SK-N-SH (cell line): Measurements from ENCODE around the gene GLIS1. TPM values are rescaled to one million over a fixed set of nuclear protein-coding genes. Genes with fewer than 3 reads are reported as not detected.
"Not testable (repeated sequence)": the region's sequence is repeated elsewhere in the genome, so short reads cannot be mapped to it uniquely, and the experiment has no call there.

Experiments used
- CTCF ChIA-PET: fragments of 300-600, 350-600 bp; formaldehyde crosslinking; extraction: SDS; loops from one replicate; lab custom pipeline; 2021; lab: Yijun Ruan, JAX
- POLR2A ChIA-PET: fragments of 350-600 bp; sonication (Branson Sonifier 250); formaldehyde crosslinking; extraction: SDS; loops from one replicate; lab custom pipeline; 2020; ENCODE audit warnings: antibody characterized with exemption, inconsistent platforms; lab: Yijun Ruan, JAX
- DNase-seq: peaks from one replicate; pipeline ENCODE4 v3.0.0; 2012
- H2AFZ ChIP-seq: fragments of 200-600 bp; sonication (generic); 2 replicates; pipeline ENCODE4 v1.8.1; 2016; ENCODE audit warnings: antibody characterized with exemption, mild to moderate bottlenecking, low read depth
- H3F3A ChIP-seq: fragments of 200-600 bp; sonication (generic); replicated peaks from 2 replicates; pipeline ENCODE3; 2016; ENCODE audit warnings: antibody characterized with exemption, mild to moderate bottlenecking; ENCODE audit not compliant: insufficient read depth
- H3K27ac ChIP-seq, 2 experiments: fragments of 200-500 bp in 1 of 2; fragments of 200-600 bp in 1 of 2; sonication (Bioruptor generic) in 1 of 2; sonication (generic), shearing (Covaris generic) in 1 of 2; 2 replicates each; pipeline versions ENCODE4 v1.5.1 to v1.6.1; 2014 to 2016; ENCODE audit warnings: low read depth in 2 of 2, inconsistent platforms in 1 of 2, low read length in 1 of 2, mild to moderate bottlenecking in 1 of 2, mixed read lengths in 1 of 2
- H3K27me3 ChIP-seq: fragments of 200-600 bp; sonication (generic), shearing (Covaris generic); 2 replicates; pipeline ENCODE4 v1.6.1; 2016; ENCODE audit warnings: mixed run types; ENCODE audit not compliant: insufficient read depth
- H3K36me3 ChIP-seq, 2 experiments: fragments of 200-500 bp in 1 of 2; fragments of 200-600 bp in 1 of 2; sonication (Bioruptor generic) in 1 of 2; sonication (generic) in 1 of 2; replicated peaks in 1 of 2; 2 replicates each; pipeline versions ENCODE3 to v1.5.1; 2014 to 2016; ENCODE audit warnings: low read length in 1 of 2, mild to moderate bottlenecking in 1 of 2; ENCODE audit not compliant: insufficient read depth in 2 of 2, control insufficient read depth in 1 of 2
- H3K4me1 ChIP-seq, 2 experiments: fragments of 200-500 bp in 1 of 2; fragments of 200-600 bp in 1 of 2; sonication (Bioruptor generic) in 1 of 2; sonication (generic), shearing (Covaris generic) in 1 of 2; 2 replicates each; pipeline versions ENCODE4 v1.5.1 to v1.6.1; 2014 to 2016; ENCODE audit warnings: low read depth in 1 of 2, low read length in 1 of 2, mixed run types in 1 of 2; ENCODE audit not compliant: insufficient read depth in 2 of 2, control insufficient read depth in 1 of 2
- H3K4me2 ChIP-seq: fragments of 200-600 bp; sonication (generic), shearing (Covaris generic); 2 replicates; pipeline ENCODE4 v1.6.1; 2017; ENCODE audit warnings: mixed run types
- H3K4me3 ChIP-seq, 2 experiments: fragments of 200-500 bp in 1 of 2; fragments of 200-600 bp in 1 of 2; sonication (Bioruptor generic) in 1 of 2; sonication (generic), shearing (Covaris generic) in 1 of 2; 2 replicates each; pipeline versions ENCODE4 v1.5.1 to v1.8.1; 2014 to 2016; ENCODE audit warnings: low read depth in 2 of 2, inconsistent platforms in 1 of 2, low read length in 1 of 2, mild to moderate bottlenecking in 1 of 2, mixed read lengths in 1 of 2, moderate library complexity in 1 of 2
- H3K79me2 ChIP-seq: fragments of 200-600 bp; sonication (generic); 2 replicates; pipeline ENCODE4 v1.8.1; 2017; ENCODE audit warnings: mild to moderate bottlenecking; ENCODE audit not compliant: insufficient read depth
- H3K9ac ChIP-seq: fragments of 200-600 bp; sonication (generic); 2 replicates; pipeline ENCODE4 v1.6.1; 2017; ENCODE audit warnings: mixed run types
- H3K9me2 ChIP-seq: fragments of 200-600 bp; sonication (generic); 2 replicates; pipeline ENCODE4 v1.6.1; 2017; ENCODE audit warnings: mixed run types
- H3K9me3 ChIP-seq: fragments of 200-600 bp; sonication (generic); 2 replicates; pipeline ENCODE4 v1.6.1; 2017; ENCODE audit warnings: mixed run types, mild to moderate bottlenecking, moderate library complexity
- H4K20me1 ChIP-seq: fragments of 200-600 bp; sonication (generic); 2 replicates; pipeline ENCODE4 v1.6.1; 2017; ENCODE audit warnings: mild to moderate bottlenecking, mixed run types; ENCODE audit not compliant: insufficient read depth
- CHD2 ChIP-seq: fragments of 150-350 bp; IDR thresholded peaks from 2 replicates; pipeline ENCODE4 v1.6.1; 2018; ENCODE audit warnings: low read length; ENCODE audit not compliant: partially characterized antibody
- EP300 ChIP-seq, 2 experiments: IDR thresholded peaks; 2 replicates each; pipeline versions ENCODE4 v1.4.0 to v1.6.1; 2012; ENCODE audit warnings: borderline replicate concordance in 1 of 2, low read depth in 1 of 2, low read length in 1 of 2
- EZH2phosphoT487 ChIP-seq: fragments of 200-600 bp; sonication (generic); IDR thresholded peaks from 2 replicates; pipeline ENCODE4 v1.6.1; 2017; ENCODE audit warnings: low read depth, mixed run types, mild to moderate bottlenecking, antibody characterized with exemption, moderate library complexity, borderline replicate concordance
- FOSL2 ChIP-seq: IDR thresholded peaks from 2 replicates; pipeline ENCODE4 v1.4.0; 2012; ENCODE audit warnings: low read depth, mild to moderate bottlenecking, moderate library complexity, borderline replicate concordance
- FOXJ3 ChIP-seq: sonication (generic); formaldehyde crosslinking; IDR thresholded peaks from 2 replicates; pipeline ENCODE4 v1.5.1; 2020; ENCODE audit warnings: mild to moderate bottlenecking, missing genetic modification reagents
- GABPA ChIP-seq: IDR thresholded peaks from 2 replicates; pipeline ENCODE4 v1.4.0; 2012; ENCODE audit warnings: low read depth, mild to moderate bottlenecking
- MEF2A ChIP-seq: IDR thresholded peaks from 2 replicates; pipeline ENCODE4 v1.4.0; 2012; ENCODE audit warnings: low read depth, borderline replicate concordance
- NRF1 ChIP-seq: IDR thresholded peaks from 2 replicates; pipeline ENCODE4 v1.6.1; 2012; ENCODE audit warnings: low read depth, mild to moderate bottlenecking, low read length
- POLR2AphosphoS5 ChIP-seq: IDR thresholded peaks from 2 replicates; pipeline ENCODE4 v1.6.1; 2012; ENCODE audit warnings: low read depth, low read length
- RAD21 ChIP-seq: IDR thresholded peaks from 2 replicates; pipeline ENCODE4 v1.6.1; 2012; ENCODE audit warnings: mild to moderate bottlenecking, low read length
- RFX5 ChIP-seq: IDR thresholded peaks from 2 replicates; pipeline ENCODE4 v1.6.1; 2012; ENCODE audit warnings: mild to moderate bottlenecking, improper control_type of control experiment, low read length
- SMC3 ChIP-seq: IDR thresholded peaks from 2 replicates; pipeline ENCODE4 v1.6.1; 2012; ENCODE audit warnings: low read depth, low read length, improper control_type of control experiment
- TAF1 ChIP-seq: IDR thresholded peaks from 2 replicates; pipeline ENCODE4 v1.6.1; 2012; ENCODE audit warnings: low read depth, mild to moderate bottlenecking, low read length, moderate library complexity, borderline replicate concordance
- TCF12 ChIP-seq: IDR thresholded peaks from 2 replicates; pipeline ENCODE4 v1.4.0; 2012
- USF1 ChIP-seq: IDR thresholded peaks from 2 replicates; pipeline ENCODE4 v1.4.0; 2012; ENCODE audit warnings: low read depth, borderline replicate concordance
- USF2 ChIP-seq: fragments of 150-350 bp; IDR thresholded peaks from 2 replicates; pipeline ENCODE4 v1.6.1; 2017; ENCODE audit warnings: antibody characterized with exemption, low read length, low read depth, borderline replicate concordance
- ZBTB33 ChIP-seq: IDR thresholded peaks from 2 replicates; pipeline ENCODE4 v1.4.0; 2012; ENCODE audit warnings: low read depth, borderline replicate concordance
- WGBS: methylation state at CpG from one replicate; pipeline ENCODE4 v1.1.6; 2017; ENCODE audit warnings: low lambda C conversion rate; 5-methylcytosine and 5-hydroxymethylcytosine counted together
- polyA plus RNA-seq, 3 experiments: library from polyadenylated mRNA; depleted of rRNA; stranded (reverse); fragments of >200 nt; gene quantifications; 2 replicates each; pipeline ENCODE4 v1.2.3, GENCODE V29; 2012

GLIS1 gene
- polyA plus RNA-seq, 1 of the 3 experiments (the other 2 are of a cell fraction): 0.13 TPM

DNA sequence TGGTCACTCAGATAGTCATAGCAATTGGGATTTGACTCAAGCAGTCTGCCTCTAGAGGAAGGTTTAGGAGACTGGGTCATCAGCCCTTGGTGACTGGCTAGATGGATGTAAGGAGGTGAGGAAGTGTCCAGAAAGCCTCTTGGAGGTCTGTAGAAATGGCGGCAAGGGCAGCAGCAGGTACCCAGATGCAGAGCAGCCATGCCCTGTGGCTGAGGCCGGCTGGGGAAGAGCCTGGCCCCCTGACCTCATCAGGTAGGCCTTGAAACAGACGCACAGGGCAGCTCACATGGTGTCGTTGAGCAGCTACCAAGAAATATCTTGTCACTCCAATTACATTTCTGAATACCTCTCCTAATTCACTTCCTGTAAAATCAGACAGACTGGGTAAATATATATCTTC is 181.6 kb downstream of the GLIS1 start:
- Histone ChIP-seq H4K20me1 (no peaks in the 10 kb centered on the region), H3K9me3 (no peaks in the 10 kb centered on the region), H3K79me2 (no peaks in the 10 kb centered on the region), H3K27me3 (no peaks in the 10 kb centered on the region), H3K4me2 (no peak overlapping the region), H3K4me1 (peaks cover 0 to 69% of the 10 kb centered on the region in 2 experiments; a peak in 1 of 4 replicates), H3K9ac (no peak overlapping the region), H2AFZ (no peak overlapping the region), H3K9me2 (no peaks in the 10 kb centered on the region), H3K4me3 (no peak overlapping the region), H3K27ac (peak overlapping the region in 1 of 2 experiments; percentile 71; a peak in 2 of 4 replicates), H3K36me3 (no peaks in the 10 kb centered on the region), H3F3A (peaks cover 9% of the 10 kb centered on the region)
- ChIA-PET POLR2A (interaction anchor here (1.4 kb wide), 1 partner anchor 15 kb away, joined by 4 read pairs; no protein-coding TSS in a partner anchor), CTCF (interaction anchor here (1.0 to 1.5 kb wide), 2 partner anchors 15 to 71 kb away, joined by 3 to 4 read pairs; no protein-coding TSS in a partner anchor)
- TF ChIP-seq TAF1: no peak
- TF ChIP-seq SMC3: no peak
- TF ChIP-seq POLR2AphosphoS5: no peak
- no peak for TF ChIP-seq TCF12
- WGBS: 56% methylated on average over 4 of the region's 4 CpGs
- peak; percentile 60 for DNase-seq

- Histone ChIP-seq H3K27ac (peak overlapping the region in 1 of 2 experiments; percentile 71; a peak in 2 of 4 replicates), H3K79me2 (no peaks in the 10 kb centered on the region), H3K36me3 (no peaks in the 10 kb centered on the region), H3K27me3 (no peaks in the 10 kb centered on the region), H2AFZ (no peak overlapping the region), H3K4me2 (no peak overlapping the region), H3K9ac (no peak overlapping the region), H3F3A (peaks cover 9% of the 10 kb centered on the region), H3K9me2 (no peaks in the 10 kb centered on the region), H3K9me3 (no peaks in the 10 kb centered on the region), H3K4me1 (peaks cover 0 to 68% of the 10 kb centered on the region in 2 experiments; a peak in 1 of 4 replicates), H3K4me3 (no peak overlapping the region), H4K20me1 (no peaks in the 10 kb centered on the region)
- no peak for DNase-seq
- CTCF ChIA-PET: interaction anchor here (1.0 to 1.5 kb wide), 2 partner anchors 16 to 71 kb away, joined by 3 to 4 read pairs; no protein-coding TSS in a partner anchor
- 96% methylated on average over 3 of the region's 3 CpGs for WGBS
- POLR2A ChIA-PET: interaction anchor here (1.4 kb wide), 1 partner anchor 16 kb away, joined by 4 read pairs; no protein-coding TSS in a partner anchor
- TF ChIP-seq GABPA (no peak), RFX5 (no peak), MEF2A (no peak), FOSL2 (no peak), CHD2 (no peak), ZBTB33 (no peak), SMC3 (no peak), USF2 (no peak), NRF1 (no peak), EP300 (IDR thresholded peaks at IDR 0.05; ENCODE audit: borderline replicate concordance in 1 of 2, low read depth in 1 of 2, low read length in 1 of 2) (no peak), FOXJ3 (no peak), RAD21 (no peak), TCF12 (no peak), USF1 (no peak), EZH2phosphoT487 (no peak), POLR2AphosphoS5 (no peak)
These were observed 182.2 kb downstream of the GLIS1 start for GRCh38 chr1:53556657-53557227.

GRCh38 chr1:53555620-53556326 is 183.2 kb downstream of the GLIS1 start:
- H2AFZ ChIP-seq, DNase-seq, CTCF ChIA-PET, H3K9ac ChIP-seq, H3K27me3 ChIP-seq, H3K9me3 ChIP-seq, H3K4me2 ChIP-seq, H3K9me2 ChIP-seq, H3K79me2 ChIP-seq, H3K27ac ChIP-seq, POLR2A ChIA-PET, H3K4me3 ChIP-seq, H3F3A ChIP-seq, H4K20me1 ChIP-seq, H3K36me3 ChIP-seq: not testable (repeated sequence)
- 88% methylated on average over 2 of the region's 2 CpGs for WGBS
- H3K4me1 ChIP-seq: peaks cover 0 to 62% of the 10 kb centered on the region in 2 experiments; a peak in 1 of 4 replicates
